ENCODE measurements around the gene TCP11.

TCP11 gene

GRCh38 chr6:35185971-35186370 is 44.8 kb upstream of the TCP11 start:
- H3K9ac ChIP-seq (ENCODE audit: low read depth, low read length, poor library complexity): no peak overlapping the region
- no peak overlapping the region for H3K4me3 ChIP-seq (ENCODE audit: low read length in 2 of 2)
- WGBS, 2 donors (ENCODE audit: extremely low coverage in 2 of 2, insufficient read length in 2 of 2, insufficient replicate concordance in 1 of 2): no CpG with 5 or more reads among the region's 1 CpG
- no peak overlapping the region for H2BK120ac ChIP-seq (ENCODE audit: low read depth, low read length)
- H2BK15ac ChIP-seq (ENCODE audit: low read length): no peak overlapping the region
- H3K4me1 ChIP-seq (ENCODE audit: control insufficient read depth in 2 of 2, insufficient read depth in 1 of 2, low read depth in 1 of 2, low read length in 2 of 2): peaks cover 0 to 3% of the 10 kb centered on the region in 2 donors
- H3K23ac ChIP-seq (ENCODE audit: low read depth, low read length, poor library complexity): no peak overlapping the region
- H3K36me3 ChIP-seq (replicated peaks in 1 of 2; ENCODE audit: control insufficient read depth in 2 of 2, insufficient read depth in 2 of 2, low read length in 2 of 2): no peaks in the 10 kb centered on the region
- no peak overlapping the region for H4K8ac ChIP-seq (ENCODE audit: low read depth, low read length)
- no peak overlapping the region for H2AFZ ChIP-seq (ENCODE audit: low read length)
- no peak overlapping the region for H2BK5ac ChIP-seq (ENCODE audit: low read length)
- no peak overlapping the region for H3K27ac ChIP-seq (replicated peaks; ENCODE audit: low read length)
- peaks cover 0 to 6% of the 10 kb centered on the region in 2 donors for H3K9me3 ChIP-seq (replicated peaks in 1 of 2; ENCODE audit: control insufficient read depth in 2 of 2, insufficient read depth in 1 of 2, low read depth in 1 of 2, low read length in 2 of 2)
- H2AK5ac ChIP-seq (ENCODE audit: low read depth, low read length): peak overlapping the region; percentile 30
- peak overlapping the region; percentile 32 for H3K18ac ChIP-seq (ENCODE audit: low read length)
- H3K27me3 ChIP-seq (ENCODE audit: control insufficient read depth in 3 of 3, insufficient read depth in 3 of 3, low read depth in 1 of 3, low read length in 3 of 3): peaks cover 0 to 6% (median 0%) of the 10 kb centered on the region in 3 experiments
- H3K14ac ChIP-seq (ENCODE audit: low read length): no peak overlapping the region
- H3K79me1 ChIP-seq (ENCODE audit: low read depth, low read length): no peaks in the 10 kb centered on the region
- no peak overlapping the region for H4K91ac ChIP-seq (ENCODE audit: low read depth, low read length, poor library complexity)
- H3K4ac ChIP-seq (ENCODE audit: low read length): no peak overlapping the region
- DNase-seq (ENCODE audit: low spot score): no peak
- H3K4me2 ChIP-seq (ENCODE audit: insufficient read depth, low read length, poor library complexity, severe bottlenecking): no peak overlapping the region
- H2BK12ac ChIP-seq (ENCODE audit: low read length): no peak overlapping the region

- H3K4me1 ChIP-seq (ENCODE audit: control insufficient read depth in 2 of 2, insufficient read depth in 1 of 2, low read depth in 1 of 2, low read length in 2 of 2): peaks cover 0 to 3% of the 10 kb centered on the region in 2 donors
- H3K4ac ChIP-seq (ENCODE audit: low read length): no peak overlapping the region
These were observed 44.2 kb upstream of the TCP11 start for GRCh38 chr6:35185302-35185681.

GRCh38 chr6:35184580-35185301 is 43.6 kb upstream of the TCP11 start:
- Histone ChIP-seq H2AFZ (ENCODE audit: low read length) (no peak overlapping the region), H3K79me1 (ENCODE audit: low read depth, low read length) (no peaks in the 10 kb centered on the region), H3K27me3 (ENCODE audit: control insufficient read depth in 3 of 3, insufficient read depth in 3 of 3, low read depth in 1 of 3, low read length in 3 of 3) (peaks cover 0 to 6% (median 0%) of the 10 kb centered on the region in 3 experiments), H2BK15ac (ENCODE audit: low read length) (no peak overlapping the region), H3K4ac (ENCODE audit: low read length) (no peak overlapping the region), H4K8ac (ENCODE audit: low read depth, low read length) (no peak overlapping the region), H2BK5ac (ENCODE audit: low read length) (no peak overlapping the region), H3K4me1 (ENCODE audit: control insufficient read depth in 2 of 2, insufficient read depth in 1 of 2, low read depth in 1 of 2, low read length in 2 of 2) (peaks cover 0 to 3% of the 10 kb centered on the region in 2 donors), H4K91ac (ENCODE audit: low read depth, low read length, poor library complexity) (no peak overlapping the region), H3K23ac (ENCODE audit: low read depth, low read length, poor library complexity) (no peak overlapping the region), H3K9me3 (replicated peaks in 1 of 2; ENCODE audit: control insufficient read depth in 2 of 2, insufficient read depth in 1 of 2, low read depth in 1 of 2, low read length in 2 of 2) (peaks cover 0 to 5% of the 10 kb centered on the region in 2 donors), H3K4me2 (ENCODE audit: insufficient read depth, low read length, poor library complexity, severe bottlenecking) (no peak overlapping the region), H2BK12ac (ENCODE audit: low read length) (no peak overlapping the region), H3K27ac (replicated peaks; ENCODE audit: low read length) (no peak overlapping the region), H3K14ac (ENCODE audit: low read length) (no peak overlapping the region), H2AK5ac (ENCODE audit: low read depth, low read length) (no peak overlapping the region), H3K18ac (ENCODE audit: low read length) (no peak overlapping the region), H2BK120ac (ENCODE audit: low read depth, low read length) (no peak overlapping the region), H3K9ac (ENCODE audit: low read depth, low read length, poor library complexity) (no peak overlapping the region), H3K36me3 (replicated peaks in 1 of 2; ENCODE audit: control insufficient read depth in 2 of 2, insufficient read depth in 2 of 2, low read length in 2 of 2) (no peaks in the 10 kb centered on the region), H3K4me3 (ENCODE audit: low read length in 2 of 2) (no peak overlapping the region)
- DNase-seq (ENCODE audit: low spot score): no peak
- no CpG with 5 or more reads among the region's 9 CpGs for WGBS, 2 donors (ENCODE audit: extremely low coverage in 2 of 2, insufficient read length in 2 of 2, insufficient replicate concordance in 1 of 2)

More at GRCh38 chr6:35185302-35185681, 44.2 kb upstream of the TCP11 start:
- no peak overlapping the region for H2BK15ac ChIP-seq (ENCODE audit: low read length)
- H2BK5ac ChIP-seq (ENCODE audit: low read length): no peak overlapping the region
- H3K18ac ChIP-seq (ENCODE audit: low read length): no peak overlapping the region
- no peaks in the 10 kb centered on the region for H3K36me3 ChIP-seq (replicated peaks in 1 of 2; ENCODE audit: control insufficient read depth in 2 of 2, insufficient read depth in 2 of 2, low read length in 2 of 2)
- H2AK5ac ChIP-seq (ENCODE audit: low read depth, low read length): no peak overlapping the region
- H3K4me2 ChIP-seq (ENCODE audit: insufficient read depth, low read length, poor library complexity, severe bottlenecking): no peak overlapping the region
- no peak overlapping the region for H3K14ac ChIP-seq (ENCODE audit: low read length)
- H3K23ac ChIP-seq (ENCODE audit: low read depth, low read length, poor library complexity): no peak overlapping the region
- H3K79me1 ChIP-seq (ENCODE audit: low read depth, low read length): no peaks in the 10 kb centered on the region
- no peak overlapping the region for H3K4me3 ChIP-seq (ENCODE audit: low read length in 2 of 2)
- H4K8ac ChIP-seq (ENCODE audit: low read depth, low read length): no peak overlapping the region
- H3K27ac ChIP-seq (replicated peaks; ENCODE audit: low read length): no peak overlapping the region
- H3K9ac ChIP-seq (ENCODE audit: low read depth, low read length, poor library complexity): no peak overlapping the region
- H2AFZ ChIP-seq (ENCODE audit: low read length): no peak overlapping the region
- peaks cover 0 to 6% (median 0%) of the 10 kb centered on the region in 3 experiments for H3K27me3 ChIP-seq (ENCODE audit: control insufficient read depth in 3 of 3, insufficient read depth in 3 of 3, low read depth in 1 of 3, low read length in 3 of 3)
- peaks cover 0 to 6% of the 10 kb centered on the region in 2 donors for H3K9me3 ChIP-seq (replicated peaks in 1 of 2; ENCODE audit: control insufficient read depth in 2 of 2, insufficient read depth in 1 of 2, low read depth in 1 of 2, low read length in 2 of 2)
- no peak for DNase-seq (ENCODE audit: low spot score)
- WGBS, 2 donors (ENCODE audit: extremely low coverage in 2 of 2, insufficient read length in 2 of 2, insufficient replicate concordance in 1 of 2): no CpG with 5 or more reads among the region's 6 CpGs
- no peak overlapping the region for H2BK120ac ChIP-seq (ENCODE audit: low read depth, low read length)
- no peak overlapping the region for H2BK12ac ChIP-seq (ENCODE audit: low read length)
- H4K91ac ChIP-seq (ENCODE audit: low read depth, low read length, poor library complexity): no peak overlapping the region

- H3K9ac ChIP-seq (ENCODE audit: low read depth, low read length, poor library complexity): no peak overlapping the region
- H3K27ac ChIP-seq (replicated peaks; ENCODE audit: low read length): no peak overlapping the region
- peaks cover 0 to 6% (median 0%) of the 10 kb centered on the region in 3 experiments for H3K27me3 ChIP-seq (ENCODE audit: control insufficient read depth in 3 of 3, insufficient read depth in 3 of 3, low read depth in 1 of 3, low read length in 3 of 3)
- no peak overlapping the region for H3K4me2 ChIP-seq (ENCODE audit: insufficient read depth, low read length, poor library complexity, severe bottlenecking)
- H4K91ac ChIP-seq (ENCODE audit: low read depth, low read length, poor library complexity): no peak overlapping the region
- no peak overlapping the region for H2BK5ac ChIP-seq (ENCODE audit: low read length)
- no peak overlapping the region for H3K4me3 ChIP-seq (ENCODE audit: low read length in 2 of 2)
- no peak overlapping the region for H3K23ac ChIP-seq (ENCODE audit: low read depth, low read length, poor library complexity)
- H3K14ac ChIP-seq (ENCODE audit: low read length): no peak overlapping the region
- no peak overlapping the region for H3K4ac ChIP-seq (ENCODE audit: low read length)
- no peaks in the 10 kb centered on the region for H3K9me3 ChIP-seq (replicated peaks in 1 of 2; ENCODE audit: control insufficient read depth in 2 of 2, insufficient read depth in 1 of 2, low read depth in 1 of 2, low read length in 2 of 2)
- no peak overlapping the region for H2AK5ac ChIP-seq (ENCODE audit: low read depth, low read length)
- no peaks in the 10 kb centered on the region for H3K79me1 ChIP-seq (ENCODE audit: low read depth, low read length)
- H4K8ac ChIP-seq (ENCODE audit: low read depth, low read length): no peak overlapping the region
- no peak overlapping the region for H2BK12ac ChIP-seq (ENCODE audit: low read length)
- peaks cover 3 to 5% of the 10 kb centered on the region in 2 donors for H3K4me1 ChIP-seq (ENCODE audit: control insufficient read depth in 2 of 2, insufficient read depth in 1 of 2, low read depth in 1 of 2, low read length in 2 of 2)
- no peak overlapping the region for H2AFZ ChIP-seq (ENCODE audit: low read length)
- DNase-seq (ENCODE audit: low spot score): no peak
- H2BK15ac ChIP-seq (ENCODE audit: low read length): no peak overlapping the region
- no CpG with 5 or more reads among the region's 2 CpGs for WGBS, 2 donors (ENCODE audit: extremely low coverage in 2 of 2, insufficient read length in 2 of 2, insufficient replicate concordance in 1 of 2)
- H2BK120ac ChIP-seq (ENCODE audit: low read depth, low read length): no peak overlapping the region
- H3K18ac ChIP-seq (ENCODE audit: low read length): no peak overlapping the region
- no peaks in the 10 kb centered on the region for H3K36me3 ChIP-seq (replicated peaks in 1 of 2; ENCODE audit: control insufficient read depth in 2 of 2, insufficient read depth in 2 of 2, low read length in 2 of 2)
These were observed 42.8 kb upstream of the TCP11 start for GRCh38 chr6:35183935-35184334.
